CD4-positive, alpha-beta T cell (primary cell): Measurements from ENCODE around the gene ELF4. TPM values are rescaled to one million over a fixed set of nuclear protein-coding genes. Genes with fewer than 3 reads are reported as not detected.

Experiments
- ATAC-seq: fragments of 200-7000 bp; cut with Tn5 transposase; one replicate; pipeline ENCODE4 v1.10.0; 2022; ENCODE audit warnings: mild to moderate bottlenecking; ENCODE audit not compliant: poor library complexity
- CTCF ChIA-PET: fragments of 350-600 bp; sonication (Branson Sonifier 250); formaldehyde crosslinking; loops from one replicate; lab custom pipeline; 2021; ENCODE audit warnings: antibody characterized with exemption, inconsistent platforms; lab: Charles Lee
- POLR2A ChIA-PET: fragments of 350-600 bp; sonication (Branson Sonifier 250); formaldehyde crosslinking; loops from one replicate; lab custom pipeline; 2021; ENCODE audit warnings: antibody characterized with exemption, inconsistent platforms; lab: Charles Lee
- DNase-seq, 14 experiments: peaks; one replicate each; pipeline ENCODE4 v3.0.0-alpha.2; 2013 to 2020; ENCODE audit warnings: mixed read lengths in 2 of 14
- H3K27ac ChIP-seq, 2 donors: one replicate each; pipeline versions ENCODE4 v1.5.1 to v1.7.0; 2013; ENCODE audit warnings: low read length in 2 of 2, low read depth in 1 of 2, mild to moderate bottlenecking in 1 of 2
- H3K27me3 ChIP-seq, 2 experiments: 1 replicate in 1 of 2; 2 replicates in 1 of 2; pipeline versions ENCODE4 v1.6.1 to v1.7.0; 2013; ENCODE audit warnings: low read length in 2 of 2, control low read depth in 1 of 2, mild to moderate bottlenecking in 1 of 2, moderate library complexity in 1 of 2; ENCODE audit not compliant: insufficient read depth in 2 of 2, control insufficient read depth in 1 of 2
- H3K36me3 ChIP-seq: one replicate; pipeline ENCODE4 v1.6.1; 2013; ENCODE audit warnings: low read length, control low read depth; ENCODE audit not compliant: insufficient read depth
- H3K4me1 ChIP-seq: one replicate; pipeline ENCODE4 v1.6.1; 2013; ENCODE audit warnings: low read length, control low read depth; ENCODE audit not compliant: insufficient read depth
- H3K4me3 ChIP-seq: one replicate; pipeline ENCODE4 v1.5.1; 2013; ENCODE audit warnings: mild to moderate bottlenecking, low read length, moderate library complexity
- H3K9me3 ChIP-seq, 2 experiments: 1 replicate in 1 of 2; 2 replicates in 1 of 2; pipeline versions ENCODE4 v1.6.1 to v1.7.0; 2013; ENCODE audit warnings: low read length in 2 of 2, mild to moderate bottlenecking in 2 of 2, control low read depth in 1 of 2, moderate library complexity in 1 of 2; ENCODE audit not compliant: control insufficient read depth in 1 of 2, insufficient read depth in 1 of 2
- H3K27ac Mint-ChIP-seq: one replicate; pipeline ENCODE4 v1.8.0; 2020; ENCODE audit warnings: mixed read lengths
- H3K27me3 Mint-ChIP-seq: one replicate; pipeline ENCODE4 v1.8.0; 2021; ENCODE audit warnings: mixed read lengths
- H3K36me3 Mint-ChIP-seq: one replicate; pipeline ENCODE4 v1.8.0; 2021; ENCODE audit warnings: low read depth, mixed read lengths
- H3K4me1 Mint-ChIP-seq: one replicate; pipeline ENCODE4 v1.8.0; 2021; ENCODE audit warnings: low read depth, mixed read lengths
- H3K4me3 Mint-ChIP-seq: one replicate; pipeline ENCODE4 v1.8.0; 2020; ENCODE audit warnings: mild to moderate bottlenecking, mixed read lengths
- H3K9me3 Mint-ChIP-seq: one replicate; pipeline ENCODE4 v1.8.0; 2020; ENCODE audit warnings: mixed read lengths
- intact Hi-C, 2 experiments: fragments of 100-400 bp; cut with DNase I in 1 of 2; cut with micrococcal nuclease in 1 of 2; formaldehyde crosslinking; loops; one replicate each; pipeline versions ENCODE4 v1.15.1 to v1.9.0; 2023 to 2025; cut with DNase I, micrococcal nuclease
- total RNA-seq, 174 experiments: library from RNA in 2 of 174; stranded (reverse) in 2 of 174; gene quantifications; one replicate each; pipeline ENCODE4 v1.2.3 and lab custom pipeline; 2021 to 2026
- TF ChIP-seq, protein P1 (sequence below): fragments of 200-600 bp; IDR thresholded peaks from one replicate; pipeline ENCODE4 v1.8.0; 2022; ENCODE audit warnings: antibody characterized with exemption, mild to moderate bottlenecking

Gene ELF4
- total RNA-seq, 2 experiments from 2014 or later = 17.3 to 17.4 TPM

- no peaks in the 10 kb centered on the region for H3K27me3 ChIP-seq
- H3K4me1 Mint-ChIP-seq = peaks cover 66% of the 10 kb centered on the region
- peak in 10 of 14 experiments; percentile 21 to 73 (median 44) for DNase-seq
- intact Hi-C loops = no loop called here
- H3K27ac ChIP-seq = peak overlapping the region; percentile 52 to 56
- H3K4me3 ChIP-seq = no peak overlapping the region
- peaks cover 4% of the 10 kb centered on the region for H3K36me3 Mint-ChIP-seq
- no peaks in the 10 kb centered on the region for H3K27me3 Mint-ChIP-seq
- peak overlapping the region; percentile 86 for H3K27ac Mint-ChIP-seq
- peak; percentile 88 for ATAC-seq
- H3K4me1 ChIP-seq = peaks cover 91% of the 10 kb centered on the region
- ChIA-PET POLR2A (interaction anchor here (2.0 to 3.0 kb wide), 2 partner anchors 13 to 24 kb away, joined by 7 to 11 read pairs; no protein-coding TSS in a partner anchor), CTCF (interaction anchor here (1.1 to 1.4 kb wide), 2 partner anchors 11 to 18 kb away, joined by 3 to 6 read pairs; no protein-coding TSS in a partner anchor)
- H3K4me3 Mint-ChIP-seq = peak overlapping the region; percentile 38
- no peaks in the 10 kb centered on the region for H3K9me3 Mint-ChIP-seq
- no peaks in the 10 kb centered on the region for H3K9me3 ChIP-seq
- TF ChIP-seq, protein P1, sequence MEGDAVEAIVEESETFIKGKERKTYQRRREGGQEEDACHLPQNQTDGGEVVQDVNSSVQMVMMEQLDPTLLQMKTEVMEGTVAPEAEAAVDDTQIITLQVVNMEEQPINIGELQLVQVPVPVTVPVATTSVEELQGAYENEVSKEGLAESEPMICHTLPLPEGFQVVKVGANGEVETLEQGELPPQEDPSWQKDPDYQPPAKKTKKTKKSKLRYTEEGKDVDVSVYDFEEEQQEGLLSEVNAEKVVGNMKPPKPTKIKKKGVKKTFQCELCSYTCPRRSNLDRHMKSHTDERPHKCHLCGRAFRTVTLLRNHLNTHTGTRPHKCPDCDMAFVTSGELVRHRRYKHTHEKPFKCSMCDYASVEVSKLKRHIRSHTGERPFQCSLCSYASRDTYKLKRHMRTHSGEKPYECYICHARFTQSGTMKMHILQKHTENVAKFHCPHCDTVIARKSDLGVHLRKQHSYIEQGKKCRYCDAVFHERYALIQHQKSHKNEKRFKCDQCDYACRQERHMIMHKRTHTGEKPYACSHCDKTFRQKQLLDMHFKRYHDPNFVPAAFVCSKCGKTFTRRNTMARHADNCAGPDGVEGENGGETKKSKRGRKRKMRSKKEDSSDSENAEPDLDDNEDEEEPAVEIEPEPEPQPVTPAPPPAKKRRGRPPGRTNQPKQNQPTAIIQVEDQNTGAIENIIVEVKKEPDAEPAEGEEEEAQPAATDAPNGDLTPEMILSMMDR = no peak
- no peaks in the 10 kb centered on the region for H3K36me3 ChIP-seq
These were observed 12.6 kb downstream of the ELF4 start for GRCh38 chrX:130097507-130098209.

GRCh38 chrX:130095249-130096030 lies 14.9 kb downstream of the ELF4 start:
- no peaks in the 10 kb centered on the region for H3K27me3 ChIP-seq
- ATAC-seq (no peak), DNase-seq (no peak)
- TF ChIP-seq, protein P1 = no peak
- no peak overlapping the region for H3K27ac ChIP-seq
- H3K9me3 ChIP-seq = no peaks in the 10 kb centered on the region
- no peaks in the 10 kb centered on the region for H3K9me3 Mint-ChIP-seq
- ChIA-PET POLR2A (interaction anchor here (1.0 to 1.9 kb wide), 3 partner anchors 8 to 28 kb away, joined by 3 to 6 read pairs (median 3); partner anchors contain the start of gene ELF4), CTCF (interaction anchor here (0.9 to 1.7 kb wide), 4 partner anchors 8 to 25 kb away, joined by 3 to 5 read pairs (median 4); no protein-coding TSS in a partner anchor)
- peak overlapping the region; percentile 86 for H3K27ac Mint-ChIP-seq
- H3K4me3 ChIP-seq = no peak overlapping the region
- H3K4me1 ChIP-seq = peaks cover 94% of the 10 kb centered on the region
- no peaks in the 10 kb centered on the region for H3K27me3 Mint-ChIP-seq
- H3K4me1 Mint-ChIP-seq = peaks cover 69% of the 10 kb centered on the region
- peak overlapping the region; percentile 48 for H3K4me3 Mint-ChIP-seq
- H3K36me3 ChIP-seq = no peaks in the 10 kb centered on the region
- H3K36me3 Mint-ChIP-seq = peaks cover 4% of the 10 kb centered on the region
- intact Hi-C loops = no loop called here

DNA sequence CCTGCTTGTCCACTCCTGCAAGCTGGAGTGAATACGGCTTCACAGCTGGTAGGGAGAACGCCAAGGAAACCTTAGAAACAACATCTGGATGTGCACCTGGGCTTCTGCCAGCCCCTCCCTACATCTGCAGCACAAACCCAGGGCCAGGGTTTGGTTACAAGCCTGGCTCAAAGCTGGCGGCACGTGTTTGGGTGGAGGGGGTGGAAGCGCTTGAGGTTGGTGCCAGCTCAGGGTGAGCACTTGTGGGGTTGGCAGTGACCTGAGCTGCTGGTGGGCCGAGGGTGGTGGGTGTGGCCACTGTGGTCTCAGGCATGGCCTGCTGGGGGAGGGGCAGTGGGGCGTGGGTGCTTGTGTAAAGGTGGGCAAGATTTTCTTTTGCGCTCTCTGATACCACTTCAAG lies 15.6 kb downstream of the ELF4 start:
- TF ChIP-seq, protein P1 = no peak
- no peak for ATAC-seq
- peaks cover 92% of the 10 kb centered on the region for H3K4me1 ChIP-seq
- Mint-ChIP-seq H3K9me3 (no peaks in the 10 kb centered on the region), H3K4me1 (peaks cover 66% of the 10 kb centered on the region), H3K27ac (peak overlapping the region; percentile 86), H3K27me3 (no peaks in the 10 kb centered on the region), H3K36me3 (peaks cover 4% of the 10 kb centered on the region), H3K4me3 (peak overlapping the region; percentile 48)
- peak overlapping the region in 1 of 2 donors; percentile 41 for H3K27ac ChIP-seq
- H3K4me3 ChIP-seq = no peak overlapping the region
- ChIA-PET CTCF (interaction anchor here (0.9 to 1.7 kb wide), 3 partner anchors 7 to 26 kb away, joined by 3 to 5 read pairs (median 4); no protein-coding TSS in a partner anchor), POLR2A (interaction anchor here (1.0 to 1.9 kb wide), 3 partner anchors 8 to 27 kb away, joined by 3 to 6 read pairs (median 3); partner anchors contain the start of gene ELF4)
- intact Hi-C loops = no loop called here
- DNase-seq = peak in 2 of 14 experiments; percentile 19 to 29
- H3K9me3 ChIP-seq = no peaks in the 10 kb centered on the region
- H3K27me3 ChIP-seq = no peaks in the 10 kb centered on the region
- H3K36me3 ChIP-seq = no peaks in the 10 kb centered on the region
